H9 (cell line): ENCODE data around the gene TRIM39. TPM values are rescaled to one million over a fixed set of nuclear protein-coding genes. Genes with fewer than 3 reads are reported as not detected.

ENCODE experiments used
- DNase-seq: peaks from one replicate; pipeline ENCODE4 v3.0.0-alpha.2; 2017
- H2AFZ ChIP-seq: one replicate; pipeline ENCODE4 v1.6.1; 2013; ENCODE audit warnings: mild to moderate bottlenecking, low read length, control low read depth, moderate library complexity
- H2AK5ac ChIP-seq: 2 replicates; pipeline ENCODE4 v1.6.1; 2013; ENCODE audit warnings: low read length, control low read depth, mixed read lengths; ENCODE audit not compliant: insufficient read length
- H2BK120ac ChIP-seq: one replicate; pipeline ENCODE4 v1.6.1; 2013; ENCODE audit warnings: low read depth, mild to moderate bottlenecking, low read length, control low read depth, inconsistent platforms; ENCODE audit not compliant: poor library complexity, severe bottlenecking
- H2BK12ac ChIP-seq: 2 replicates; pipeline ENCODE4 v1.6.1; 2013; ENCODE audit warnings: low read length, control low read depth, mixed read lengths, low read depth; ENCODE audit not compliant: insufficient read length
- H2BK15ac ChIP-seq: 2 replicates; pipeline ENCODE4 v1.6.1; 2013; ENCODE audit warnings: low read depth, low read length, control low read depth
- H2BK20ac ChIP-seq: one replicate; pipeline ENCODE4 v1.6.1; 2013; ENCODE audit warnings: low read depth, mild to moderate bottlenecking, low read length, control low read depth, inconsistent platforms; ENCODE audit not compliant: poor library complexity, severe bottlenecking
- H2BK5ac ChIP-seq: 2 replicates; pipeline ENCODE4 v1.6.1; 2013; ENCODE audit warnings: low read length, control low read depth, mixed read lengths; ENCODE audit not compliant: insufficient read length
- H3K14ac ChIP-seq: 2 replicates; pipeline ENCODE4 v1.6.1; 2013; ENCODE audit warnings: low read length, control low read depth; ENCODE audit not compliant: insufficient read depth
- H3K18ac ChIP-seq: 2 replicates; pipeline ENCODE4 v1.6.1; 2013; ENCODE audit warnings: low read depth, mild to moderate bottlenecking, mixed read lengths, low read length, control low read depth; ENCODE audit not compliant: insufficient read length
- H3K23ac ChIP-seq: 2 replicates; pipeline ENCODE4 v1.6.1; 2013; ENCODE audit warnings: low read length, control low read depth, mixed read lengths, low read depth; ENCODE audit not compliant: insufficient read length
- H3K23me2 ChIP-seq: 2 replicates; pipeline ENCODE4 v1.6.1; 2013; ENCODE audit warnings: low read depth, mild to moderate bottlenecking, mixed read lengths, low read length, control low read depth; ENCODE audit not compliant: insufficient read length, poor library complexity, severe bottlenecking
- H3K27ac ChIP-seq: 2 replicates; pipeline ENCODE4 v1.5.1; 2013; ENCODE audit warnings: low read length, control low read depth, mixed read lengths, low read depth; ENCODE audit not compliant: insufficient read length
- H3K27me3 ChIP-seq: 2 replicates; pipeline ENCODE4 v1.6.1; 2013; ENCODE audit warnings: low read length, control low read depth, inconsistent platforms; ENCODE audit not compliant: insufficient read depth
- H3K4ac ChIP-seq: 2 replicates; pipeline ENCODE4 v1.6.1; 2013; ENCODE audit warnings: low read depth, mild to moderate bottlenecking, control low read depth, inconsistent platforms, low read length, moderate library complexity
- H3K4me1 ChIP-seq: 2 replicates; pipeline ENCODE4 v1.6.1; 2013; ENCODE audit warnings: low read length, control low read depth, inconsistent platforms; ENCODE audit not compliant: insufficient read depth
- H3K4me2 ChIP-seq: 2 replicates; pipeline ENCODE4 v1.6.1; 2013; ENCODE audit warnings: low read length, control low read depth, mixed read lengths; ENCODE audit not compliant: insufficient read length, insufficient read depth
- H3K56ac ChIP-seq: 2 replicates; pipeline ENCODE4 v1.6.1; 2013; ENCODE audit warnings: low read depth, mild to moderate bottlenecking, mixed read lengths, low read length, control low read depth; ENCODE audit not compliant: insufficient read length
- H3K79me1 ChIP-seq: 2 replicates; pipeline ENCODE4 v1.6.1; 2013; ENCODE audit warnings: low read depth, mild to moderate bottlenecking, moderate library complexity, low read length, control low read depth, inconsistent platforms; ENCODE audit not compliant: insufficient read depth, poor library complexity, severe bottlenecking
- H3K79me2 ChIP-seq: 2 replicates; pipeline ENCODE4 v1.6.1; 2013; ENCODE audit warnings: low read length, control low read depth, inconsistent platforms; ENCODE audit not compliant: insufficient read depth
- H3K9ac ChIP-seq: 2 replicates; pipeline ENCODE4 v1.6.1; 2013; ENCODE audit warnings: low read length, control low read depth, mixed read lengths; ENCODE audit not compliant: insufficient read length; ENCODE audit errors: extremely low read depth
- H3K9me3 ChIP-seq: one replicate; pipeline ENCODE4 v1.6.1; 2013; ENCODE audit warnings: low read depth, low read length, inconsistent platforms; ENCODE audit not compliant: control insufficient read depth
- H3T11ph ChIP-seq: one replicate; pipeline ENCODE4 v1.6.1; 2013; ENCODE audit warnings: mild to moderate bottlenecking, low read length, control low read depth, inconsistent platforms
- H4K20me1 ChIP-seq: one replicate; pipeline ENCODE4 v1.6.1; 2013; ENCODE audit not compliant: control insufficient read depth, insufficient read length, insufficient read depth
- H4K5ac ChIP-seq: 2 replicates; pipeline ENCODE4 v1.6.1; 2013; ENCODE audit warnings: low read depth, mild to moderate bottlenecking, mixed read lengths, low read length, control low read depth; ENCODE audit not compliant: insufficient read length
- H4K8ac ChIP-seq: replicated peaks from 2 replicates; pipeline ENCODE4 v1.6.1; 2013; ENCODE audit warnings: low read length, control low read depth, mixed read lengths, low read depth; ENCODE audit not compliant: insufficient read length
- H4K91ac ChIP-seq: 2 replicates; pipeline ENCODE4 v1.6.1; 2013; ENCODE audit warnings: low read depth, mild to moderate bottlenecking, moderate library complexity, mixed read lengths, low read length, control low read depth; ENCODE audit not compliant: insufficient read length
- H3K27ac Mint-ChIP-seq, 3 experiments: 2 replicates in 2 of 3; 3 replicates in 1 of 3; pipeline ENCODE4 v1.8.0; 2020 to 2021; ENCODE audit warnings: mixed read lengths in 3 of 3, mild to moderate bottlenecking in 1 of 3, moderate library complexity in 1 of 3
- H3K27me3 Mint-ChIP-seq: 2 replicates; pipeline ENCODE4 v1.8.0; 2021; ENCODE audit warnings: low read depth, mild to moderate bottlenecking, moderate library complexity, mixed read lengths
- H3K36me3 Mint-ChIP-seq, 3 experiments: 2 replicates in 2 of 3; 3 replicates in 1 of 3; pipeline ENCODE4 v1.8.0; 2020 to 2021; ENCODE audit warnings: low read depth in 3 of 3, mixed read lengths in 3 of 3; ENCODE audit not compliant: insufficient read depth in 1 of 3
- H3K4me1 Mint-ChIP-seq, 2 experiments: 2 replicates each; pipeline ENCODE4 v1.8.0; 2020; ENCODE audit warnings: mixed read lengths in 2 of 2
- H3K4me3 Mint-ChIP-seq, 2 experiments: 2 replicates in 1 of 2; 3 replicates in 1 of 2; pipeline ENCODE4 v1.8.0; 2020 to 2021; ENCODE audit warnings: mild to moderate bottlenecking in 2 of 2, mixed read lengths in 2 of 2, moderate library complexity in 1 of 2
- H3K9me3 Mint-ChIP-seq, 2 experiments: 2 replicates in 1 of 2; 3 replicates in 1 of 2; pipeline ENCODE4 v1.8.0; 2020; ENCODE audit warnings: mild to moderate bottlenecking in 2 of 2, mixed read lengths in 2 of 2, moderate library complexity in 1 of 2
- CTCF ChIP-seq: fragments of 200-600 bp; sonication (generic); conservative IDR thresholded peaks from 3 replicates; pipeline ENCODE4 v1.8.0; 2021; ENCODE audit warnings: antibody characterized with exemption, mild to moderate bottlenecking
- WGBS: extraction: QIAGEN DNeasy Blood & Tissue Kit; methylation state at CpG from one replicate; pipeline ENCODE4 v1.1.7; 2013; ENCODE audit warnings: missing lambda C conversion rate, low lambda C conversion rate, mixed read lengths; ENCODE audit not compliant: insufficient read length; ENCODE audit errors: extremely low coverage; 5-methylcytosine and 5-hydroxymethylcytosine counted together
- total RNA-seq: library from RNA; stranded (reverse); gene quantifications from 2 replicates; pipeline ENCODE4 v1.2.1, GENCODE V29; 2021

Gene TRIM39
- total RNA-seq, 1 experiment from 2014 or later: 26.2 TPM

- H3K27ac Mint-ChIP-seq: no peak overlapping the region
These were observed 39.6 kb upstream of the TRIM39 start for GRCh38 chr6:30287139-30287538.

More at GRCh38 chr6:30287139-30287538, 39.6 kb upstream of the TRIM39 start:
- Mint-ChIP-seq H3K27me3 (peaks cover 66% of the 10 kb centered on the region), H3K9me3 (peaks cover 94% of the 10 kb centered on the region in 2 experiments), H3K4me1 (no peaks in the 10 kb centered on the region), H3K36me3 (peaks cover 75 to 91% (median 90%) of the 10 kb centered on the region in 3 experiments), H3K4me3 (no peak overlapping the region)
- Histone ChIP-seq H3K9ac (no peak overlapping the region), H3K14ac (no peak overlapping the region), H4K8ac (no peak overlapping the region), H3K23ac (no peak overlapping the region), H3K79me2 (no peaks in the 10 kb centered on the region), H2BK5ac (no peak overlapping the region), H3K27me3 (no peaks in the 10 kb centered on the region), H3K27ac (no peak overlapping the region), H2BK20ac (no peak overlapping the region), H3K18ac (no peak overlapping the region), H3T11ph (no peak overlapping the region), H2BK12ac (no peak overlapping the region), H4K5ac (no peak overlapping the region), H3K56ac (no peak overlapping the region), H3K23me2 (no peaks in the 10 kb centered on the region), H3K4ac (no peak overlapping the region), H2BK15ac (no peak overlapping the region), H2AK5ac (no peak overlapping the region), H2BK120ac (no peak overlapping the region), H2AFZ (no peak overlapping the region), H4K91ac (no peak overlapping the region), H3K4me1 (no peaks in the 10 kb centered on the region), H3K4me2 (no peak overlapping the region), H4K20me1 (no peaks in the 10 kb centered on the region), H3K9me3 (peaks cover 79% of the 10 kb centered on the region), H3K79me1 (no peaks in the 10 kb centered on the region)
- no CpG with 5 or more reads among the region's 1 CpG for WGBS
- no peak for TF ChIP-seq CTCF
- DNase-seq: no peak
